Right lobe of liver (tissue), 6 donors: ENCODE measurements around the gene HHIP. TPM values are rescaled to one million over a fixed set of nuclear protein-coding genes. Genes with fewer than 3 reads are reported as not detected.

Source experiments
- ATAC-seq, 4 donors: fragments of 200-7000 bp; cut with Tn5 transposase; one replicate each; pipeline ENCODE4 v1.9.1; 2020; ENCODE audit warnings: mild to moderate bottlenecking in 4 of 4, moderate library complexity in 4 of 4
- DNase-seq, 3 donors: peaks; one replicate each; pipeline ENCODE4 v3.0.0-alpha.2; 2020
- H3K27ac ChIP-seq, 3 donors: fragments of 200-600 bp; one replicate each; pipeline ENCODE4 v1.8.0; 2022
- H3K27me3 ChIP-seq, 2 donors: fragments of 200-600 bp; one replicate each; pipeline ENCODE4 v1.8.0; 2022
- H3K36me3 ChIP-seq, 4 donors: fragments of 200-600 bp; sonication (generic) in 1 of 4; one replicate each; pipeline versions ENCODE4 v1.5.1 to v1.8.0; 2017 to 2022; ENCODE audit warnings: control low read depth in 1 of 4
- H3K4me1 ChIP-seq, 4 donors: fragments of 200-600 bp; sonication (generic) in 1 of 4; one replicate each; pipeline versions ENCODE4 v1.5.1 to v1.8.0; 2017 to 2022; ENCODE audit warnings: control low read depth in 1 of 4
- H3K4me3 ChIP-seq, 3 donors: fragments of 200-600 bp; one replicate each; pipeline ENCODE4 v1.8.0; 2022
- H3K9me3 ChIP-seq, 4 donors: fragments of 200-600 bp; sonication (generic) in 1 of 4; one replicate each; pipeline versions ENCODE4 v1.5.1 to v1.8.0; 2017 to 2022; ENCODE audit warnings: control low read depth in 1 of 4
- CTCF ChIP-seq, 4 donors: fragments of 200-600 bp in 3 of 4; fragments of 450-650 bp in 1 of 4; IDR thresholded peaks; one replicate each; pipeline versions ENCODE4 v1.5.1 to v1.8.0; 2016 to 2022; ENCODE audit warnings: antibody characterized with exemption in 4 of 4, mild to moderate bottlenecking in 2 of 4
- POLR2A ChIP-seq: fragments of 450-650 bp; IDR thresholded peaks from one replicate; pipeline ENCODE4 v1.6.1; 2017; ENCODE audit warnings: antibody characterized with exemption, mild to moderate bottlenecking
- WGBS: methylation state at CpG from one replicate; pipeline ENCODE4 v1.1.6; 2018; ENCODE audit warnings: low coverage, low lambda C conversion rate; ENCODE audit not compliant: insufficient coverage; ENCODE audit errors: missing lambda C conversion rate; 5-methylcytosine and 5-hydroxymethylcytosine counted together
- intact Hi-C, 2 donors: fragments of 100-400 bp; cut with DNase I; formaldehyde crosslinking; loops; one replicate each; pipeline versions ENCODE4 v1.11.2 to v1.14.1; 2022
- total RNA-seq, 6 experiments: library from RNA; depleted of rRNA in 2 of 6; stranded (reverse); fragments of >200 nt in 2 of 6; fragmentation: NEBNext Ultra II Directional in 3 of 6; extraction: Animal tissue kit (Norgen Biotek cat#: 25700) in 3 of 6; gene quantifications; one replicate each; pipeline versions ENCODE4 v1.1.0 to v1.2.4, GENCODE V29; 2016 to 2023
- donor health status: DM: no; HTN: yes; CAD: no.
- donor health status: DM: no; HTN: no; CAD: no.
- donor health status: DM: no; HTN: no; CAD: no.
- donor health status: DM: no; HTN: yes; CAD: no.
- donor health status: DM: no; HTN: yes; CAD: no.

HHIP gene
- total RNA-seq, 6 experiments from 2014 or later = 3.3 to 17.5 (median 6.3) TPM

DNA sequence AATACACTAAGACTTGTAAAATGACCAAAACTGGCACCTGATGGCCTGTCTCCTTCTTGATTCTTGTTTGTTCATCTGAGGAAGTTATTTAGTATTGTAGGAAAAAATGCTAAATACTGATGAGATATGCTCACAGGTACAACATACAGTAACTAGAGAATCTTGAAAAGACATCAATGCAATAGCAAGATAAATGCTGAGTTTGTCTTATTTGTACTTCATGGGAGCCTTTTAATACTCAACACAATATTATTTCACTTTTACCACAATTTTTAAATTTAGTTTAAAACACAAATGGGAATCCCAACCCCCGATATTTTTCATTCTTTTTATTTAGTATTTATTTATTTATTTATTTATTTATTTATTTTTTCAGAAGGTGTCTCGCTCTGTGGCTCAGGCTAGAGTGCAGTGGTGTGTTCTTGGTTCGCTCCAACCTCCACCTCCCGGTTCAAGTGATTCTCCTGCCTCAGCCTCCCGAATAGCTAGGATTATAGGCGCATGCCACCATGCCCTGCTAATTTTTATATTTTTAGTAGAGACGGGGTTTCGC, 12.1 kb downstream of the HHIP start:
- no peak overlapping the region for H3K27ac ChIP-seq
- ATAC-seq = no peak
- H3K36me3 ChIP-seq = no peaks in the 10 kb centered on the region
- no peaks in the 10 kb centered on the region for H3K27me3 ChIP-seq
- no peak overlapping the region for H3K4me3 ChIP-seq
- intact Hi-C loops = no loop called here
- 79% methylated on average over 8 of the region's 8 CpGs for WGBS
- DNase-seq = no peak
- no peak for TF ChIP-seq POLR2A
- no peak for TF ChIP-seq CTCF (IDR thresholded peaks at IDR 0.05)
- no peaks in the 10 kb centered on the region for H3K9me3 ChIP-seq
- H3K4me1 ChIP-seq = no peaks in the 10 kb centered on the region

DNA sequence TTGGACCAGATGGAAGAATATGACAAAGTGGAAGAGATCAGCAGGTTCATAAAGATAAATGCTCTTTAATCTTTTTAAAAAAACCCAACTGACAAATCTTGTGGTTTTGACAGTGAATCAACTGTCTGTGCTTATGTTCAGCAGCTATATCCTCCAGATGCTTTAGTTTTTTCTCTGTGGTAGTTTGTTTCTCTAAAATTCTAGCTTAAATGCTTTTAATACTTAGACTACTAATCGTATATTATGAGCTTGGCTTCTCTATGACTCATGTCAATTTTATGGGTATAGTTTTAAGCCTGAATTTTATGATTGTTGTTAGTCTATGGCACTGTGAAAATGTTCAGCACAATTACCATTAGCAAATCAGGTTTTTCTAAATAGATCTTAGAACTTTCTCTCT, 12.9 kb downstream of the HHIP start:
- no peaks in the 10 kb centered on the region for H3K27me3 ChIP-seq
- no peak overlapping the region for H3K4me3 ChIP-seq
- WGBS = 7% methylated on average over 1 of the region's 1 CpG
- ATAC-seq (no peak), DNase-seq (no peak)
- no peaks in the 10 kb centered on the region for H3K36me3 ChIP-seq
- no peaks in the 10 kb centered on the region for H3K9me3 ChIP-seq
- no peak overlapping the region for H3K27ac ChIP-seq
- TF ChIP-seq CTCF (IDR thresholded peaks at IDR 0.05) = no peak
- no peak for TF ChIP-seq POLR2A
- no peaks in the 10 kb centered on the region for H3K4me1 ChIP-seq
- intact Hi-C loops = no loop called here

DNA sequence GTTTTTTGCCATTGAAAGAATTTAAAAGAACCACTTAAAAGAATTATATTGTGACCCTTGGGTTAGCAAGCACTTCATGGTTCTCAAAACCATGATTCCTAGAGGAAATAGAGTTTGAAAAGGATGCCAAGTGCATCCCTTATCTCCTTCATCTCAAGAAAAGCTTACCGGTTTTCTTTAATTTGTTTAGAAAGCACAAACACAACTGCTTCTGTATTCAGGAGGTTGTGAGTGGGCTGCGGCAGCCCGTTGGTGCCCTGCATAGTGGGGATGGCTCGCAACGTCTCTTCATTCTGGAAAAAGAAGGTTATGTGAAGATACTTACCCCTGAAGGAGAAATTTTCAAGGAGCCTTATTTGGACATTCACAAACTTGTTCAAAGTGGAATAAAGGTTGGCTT, 13.5 kb downstream of the HHIP start:
- no peaks in the 10 kb centered on the region for H3K4me1 ChIP-seq
- no peaks in the 10 kb centered on the region for H3K27me3 ChIP-seq
- DNase-seq = no peak
- no peak overlapping the region for H3K4me3 ChIP-seq
- ATAC-seq = no peak
- no peaks in the 10 kb centered on the region for H3K36me3 ChIP-seq
- no peaks in the 10 kb centered on the region for H3K9me3 ChIP-seq
- intact Hi-C loops = no loop called here
- 64% methylated on average over 4 of the region's 5 CpGs for WGBS
- no peak for TF ChIP-seq CTCF (IDR thresholded peaks at IDR 0.05)
- TF ChIP-seq POLR2A = no peak
- H3K27ac ChIP-seq = no peak overlapping the region

DNA sequence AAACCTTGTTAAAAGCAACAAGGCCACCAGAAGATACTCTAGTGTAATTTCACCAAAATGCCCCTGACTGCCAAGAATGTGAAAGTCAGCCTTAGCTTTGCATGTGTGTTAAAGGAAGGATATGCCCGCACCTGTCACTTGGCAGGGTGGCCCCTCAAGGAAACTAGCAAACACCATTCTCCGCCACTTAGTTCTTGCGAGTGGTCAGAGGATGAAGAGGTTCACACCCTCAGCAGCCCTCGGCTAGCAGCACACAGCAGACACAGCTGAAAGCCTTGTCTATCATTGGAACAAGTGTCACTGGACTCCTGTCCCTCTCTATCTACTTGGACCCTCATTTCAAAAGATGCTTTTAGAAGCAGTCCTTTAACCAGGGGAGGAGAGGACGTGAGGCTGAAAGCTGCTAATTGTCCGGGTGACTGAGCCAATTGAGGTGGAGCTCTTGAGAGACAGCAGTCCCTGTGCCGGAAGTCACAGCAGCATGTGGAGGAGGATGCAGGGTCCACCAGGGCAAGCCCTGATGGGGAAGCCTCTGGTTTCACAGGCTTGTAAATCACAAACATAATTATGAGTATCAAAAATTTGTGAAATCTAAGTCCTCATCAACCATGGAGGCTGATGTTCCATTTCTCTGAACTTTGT, 18.0 kb downstream of the HHIP start:
- no peaks in the 10 kb centered on the region for H3K27me3 ChIP-seq
- no peaks in the 10 kb centered on the region for H3K4me1 ChIP-seq
- no peaks in the 10 kb centered on the region for H3K9me3 ChIP-seq
- no peak for DNase-seq
- intact Hi-C loops = no loop called here
- WGBS = 45% methylated on average over 5 of the region's 7 CpGs
- ATAC-seq = no peak
- no peaks in the 10 kb centered on the region for H3K36me3 ChIP-seq
- H3K27ac ChIP-seq = no peak overlapping the region
- TF ChIP-seq POLR2A (no peak), CTCF (IDR thresholded peaks at IDR 0.05) (no peak)
- H3K4me3 ChIP-seq = no peak overlapping the region
